SK-N-SH treated with all-trans-retinoic acid at 6 μM for 48 hours (cell line): ENCODE results near the gene COPZ2.

Experiments
- ATAC-seq: fragments of 200-7000 bp; cut with Tn5 transposase; 3 replicates; pipeline ENCODE4 v1.9.1; 2020; ENCODE audit warnings: mild to moderate bottlenecking, moderate library complexity
- ARNTL ChIP-seq: fragments of 450-650 bp; formaldehyde crosslinking; IDR thresholded peaks from 2 replicates; pipeline ENCODE4 v1.5.0; 2020; ENCODE audit warnings: low read depth, mild to moderate bottlenecking, moderate library complexity, borderline replicate concordance
- CSDC2 ChIP-seq: fragments of 250-450 bp; sonication (Bioruptor Pico); IDR thresholded peaks from 2 replicates; pipeline ENCODE4 v1.5.0; 2020; ENCODE audit warnings: mild to moderate bottlenecking, moderate library complexity
- CSRNP3 ChIP-seq: fragments of 250-450 bp; sonication (Bioruptor Pico); IDR thresholded peaks from 2 replicates; pipeline ENCODE4 v1.5.1; 2021; ENCODE audit warnings: mild to moderate bottlenecking, moderate library complexity
- GLIS3 ChIP-seq: fragments of 250-450 bp; sonication (Bioruptor Pico); IDR thresholded peaks from 2 replicates; pipeline ENCODE4 v1.5.0; 2020; ENCODE audit warnings: mild to moderate bottlenecking, moderate library complexity
- OSR1 ChIP-seq: fragments of 250-450 bp; sonication (Bioruptor Pico); IDR thresholded peaks from 2 replicates; pipeline ENCODE4 v1.8.0; 2022; ENCODE audit warnings: moderate library complexity, mild to moderate bottlenecking, inconsistent platforms
- PATZ1 ChIP-seq: fragments of 250-450 bp; sonication (Bioruptor Pico); IDR thresholded peaks from 2 replicates; pipeline ENCODE4 v1.8.0; 2020; ENCODE audit warnings: mild to moderate bottlenecking, moderate library complexity, borderline replicate concordance
- RARB ChIP-seq: fragments of 250-450 bp; sonication (Bioruptor Pico); IDR thresholded peaks from 2 replicates; pipeline ENCODE4 v1.8.0; 2021; ENCODE audit warnings: mild to moderate bottlenecking, moderate library complexity
- SNAI2 ChIP-seq: fragments of 250-450 bp; sonication (Bioruptor Pico); IDR thresholded peaks from 2 replicates; pipeline ENCODE4 v1.5.0; 2020; ENCODE audit warnings: mild to moderate bottlenecking, moderate library complexity
- TOX ChIP-seq: fragments of 250-450 bp; sonication (Bioruptor Pico); IDR thresholded peaks from 2 replicates; pipeline ENCODE4 v1.8.0; 2021; ENCODE audit warnings: mild to moderate bottlenecking, moderate library complexity, borderline replicate concordance
- TSHZ2 ChIP-seq: fragments of 250-450 bp; sonication (Bioruptor Pico); IDR thresholded peaks from 2 replicates; pipeline ENCODE4 v1.5.0; 2020; ENCODE audit warnings: mild to moderate bottlenecking, moderate library complexity
- ZC3H10 ChIP-seq: fragments of 250-450 bp; sonication (Bioruptor Pico); IDR thresholded peaks from 2 replicates; pipeline ENCODE4 v1.5.1; 2021; ENCODE audit warnings: mild to moderate bottlenecking, moderate library complexity
- ZFP3 ChIP-seq: fragments of 250-450 bp; sonication (Bioruptor Pico); IDR thresholded peaks from 2 replicates; pipeline ENCODE4 v1.5.0; 2020; ENCODE audit warnings: mild to moderate bottlenecking, moderate library complexity
- ZFP30 ChIP-seq: fragments of 450-650 bp; formaldehyde crosslinking; IDR thresholded peaks from 2 replicates; pipeline ENCODE4 v1.5.0; 2022; ENCODE audit warnings: mild to moderate bottlenecking, moderate library complexity
- ZNF565 ChIP-seq: fragments of 450-650 bp; formaldehyde crosslinking; conservative IDR thresholded peaks from 2 replicates; pipeline ENCODE4 v1.5.0; 2020; ENCODE audit warnings: low read depth, mild to moderate bottlenecking, moderate library complexity
- ZNF70 ChIP-seq: fragments of 450-650 bp; formaldehyde crosslinking; IDR thresholded peaks from 2 replicates; pipeline ENCODE4 v1.5.0; 2020; ENCODE audit warnings: mild to moderate bottlenecking, moderate library complexity

The COPZ2 gene

GRCh38 chr17:48025904-48026501 is 11.6 kb downstream of the COPZ2 start:
- TF ChIP-seq OSR1 (CRISPR knock-in tag), result no peak
- TF ChIP-seq ZFP30 (CRISPR knock-in tag), result no peak
- no peak for TF ChIP-seq CSRNP3
- no peak for TF ChIP-seq GLIS3
- TF ChIP-seq PATZ1, result no peak
- no peak for TF ChIP-seq TSHZ2
- TF ChIP-seq RARB, result no peak
- TF ChIP-seq TOX (CRISPR knock-in tag), result no peak
- TF ChIP-seq SNAI2 (CRISPR knock-in tag), result no peak
- TF ChIP-seq ZFP3 (CRISPR knock-in tag), result no peak
- TF ChIP-seq ZNF70, result no peak
- no peak for ATAC-seq

GRCh38 chr17:48025040-48025903 is 12.3 kb downstream of the COPZ2 start:
- peak; percentile 83 for ATAC-seq
- TF ChIP-seq ZC3H10 (CRISPR knock-in tag) (no peak), RARB (0 out of 2 replicates have a peak, but pooled peaks have one; percentile 26)

- TF ChIP-seq PATZ1 (peak; percentile 42; the same call in 1 of the 2 replicates), ARNTL (no peak), CSDC2 (no peak), SNAI2 (CRISPR knock-in tag) (no peak)
- ATAC-seq, result peak; percentile 42
Measured at GRCh38 chr17:48024149-48025039, 13.2 kb downstream of the COPZ2 start.

GRCh38 chr17:48023400-48024148 is 14.0 kb downstream of the COPZ2 start:
- ATAC-seq, result peak; percentile 68
- TF ChIP-seq ZNF565 (CRISPR knock-in tag) (0 out of 2 replicates have a peak, but pooled peaks have one; percentile 5), RARB (no peak), TSHZ2 (peak; percentile 84; the same call in 1 of the 2 replicates)
